ENCODE data around the gene PRRG3.

Gene PRRG3

GRCh38 chrX:151743651-151744470, 48.6 kb downstream of the PRRG3 start:
- H3K4me3 ChIP-seq (ENCODE audit: low read depth, low read length) = no peak overlapping the region
- TF ChIP-seq MYC (IDR thresholded peaks at IDR 0.05; ENCODE audit: low read depth, low read length) = no peak
- TF ChIP-seq MAX (IDR thresholded peaks at IDR 0.05; ENCODE audit: low read depth, low read length) = no peak
- no peak for DNase-seq (ENCODE audit: low read depth)

DNA sequence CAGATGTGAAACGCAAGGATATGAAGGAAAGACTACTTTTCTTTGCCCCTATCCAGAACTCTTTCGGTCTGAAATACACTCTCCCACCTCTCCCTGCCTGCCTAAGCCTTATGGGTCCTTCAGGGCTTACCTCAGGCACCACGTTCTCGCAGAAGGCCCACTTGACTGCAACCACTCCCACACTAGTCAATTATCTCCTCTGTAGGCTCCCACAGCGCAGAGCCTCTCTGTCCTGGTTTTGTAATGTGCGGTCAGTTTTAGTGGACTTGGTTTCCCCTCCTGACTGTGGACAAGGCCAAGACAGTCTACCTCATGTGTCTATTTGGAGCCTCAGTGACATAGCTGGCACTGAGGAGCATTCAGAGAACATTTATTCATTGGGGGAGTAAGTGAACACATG, 50.4 kb downstream of the PRRG3 start:
- TF ChIP-seq, protein P1, sequence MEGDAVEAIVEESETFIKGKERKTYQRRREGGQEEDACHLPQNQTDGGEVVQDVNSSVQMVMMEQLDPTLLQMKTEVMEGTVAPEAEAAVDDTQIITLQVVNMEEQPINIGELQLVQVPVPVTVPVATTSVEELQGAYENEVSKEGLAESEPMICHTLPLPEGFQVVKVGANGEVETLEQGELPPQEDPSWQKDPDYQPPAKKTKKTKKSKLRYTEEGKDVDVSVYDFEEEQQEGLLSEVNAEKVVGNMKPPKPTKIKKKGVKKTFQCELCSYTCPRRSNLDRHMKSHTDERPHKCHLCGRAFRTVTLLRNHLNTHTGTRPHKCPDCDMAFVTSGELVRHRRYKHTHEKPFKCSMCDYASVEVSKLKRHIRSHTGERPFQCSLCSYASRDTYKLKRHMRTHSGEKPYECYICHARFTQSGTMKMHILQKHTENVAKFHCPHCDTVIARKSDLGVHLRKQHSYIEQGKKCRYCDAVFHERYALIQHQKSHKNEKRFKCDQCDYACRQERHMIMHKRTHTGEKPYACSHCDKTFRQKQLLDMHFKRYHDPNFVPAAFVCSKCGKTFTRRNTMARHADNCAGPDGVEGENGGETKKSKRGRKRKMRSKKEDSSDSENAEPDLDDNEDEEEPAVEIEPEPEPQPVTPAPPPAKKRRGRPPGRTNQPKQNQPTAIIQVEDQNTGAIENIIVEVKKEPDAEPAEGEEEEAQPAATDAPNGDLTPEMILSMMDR (IDR thresholded peaks at IDR 0.05; ENCODE audit: low read depth, low read length) = no peak
- no peak for TF ChIP-seq MYC (IDR thresholded peaks at IDR 0.05; ENCODE audit: low read depth, low read length)
- no peak for TF ChIP-seq POLR2A (IDR thresholded peaks at IDR 0.05; ENCODE audit: extremely low read depth, insufficient read length)
- TF ChIP-seq MAX (IDR thresholded peaks at IDR 0.05; ENCODE audit: low read depth, low read length) = no peak
- no peak for DNase-seq (ENCODE audit: low read depth)
- H3K4me3 ChIP-seq (ENCODE audit: low read depth, low read length) = no peak overlapping the region

- no peak for TF ChIP-seq MAX (IDR thresholded peaks at IDR 0.05; ENCODE audit: low read depth, low read length)
- no peak for TF ChIP-seq POLR2A (IDR thresholded peaks at IDR 0.05; ENCODE audit: extremely low read depth, insufficient read length)
- TF ChIP-seq, protein P1 (IDR thresholded peaks at IDR 0.05; ENCODE audit: low read depth, low read length) = no peak
- TF ChIP-seq MYC (IDR thresholded peaks at IDR 0.05; ENCODE audit: low read depth, low read length) = no peak
- DNase-seq (ENCODE audit: low read depth) = no peak
- no peak overlapping the region for H3K4me3 ChIP-seq (ENCODE audit: low read depth, low read length)
Measured at GRCh38 chrX:151746502-151746901, 51.2 kb downstream of the PRRG3 start.

- H3K4me3 ChIP-seq (ENCODE audit: low read depth, low read length) = no peak overlapping the region
- DNase-seq (ENCODE audit: low read depth) = no peak
- TF ChIP-seq, protein P1 (IDR thresholded peaks at IDR 0.05; ENCODE audit: low read depth, low read length) = no peak
- TF ChIP-seq MAX (IDR thresholded peaks at IDR 0.05; ENCODE audit: low read depth, low read length) = no peak
Measured at GRCh38 chrX:151750511-151750910, 55.3 kb downstream of the PRRG3 start.

DNA sequence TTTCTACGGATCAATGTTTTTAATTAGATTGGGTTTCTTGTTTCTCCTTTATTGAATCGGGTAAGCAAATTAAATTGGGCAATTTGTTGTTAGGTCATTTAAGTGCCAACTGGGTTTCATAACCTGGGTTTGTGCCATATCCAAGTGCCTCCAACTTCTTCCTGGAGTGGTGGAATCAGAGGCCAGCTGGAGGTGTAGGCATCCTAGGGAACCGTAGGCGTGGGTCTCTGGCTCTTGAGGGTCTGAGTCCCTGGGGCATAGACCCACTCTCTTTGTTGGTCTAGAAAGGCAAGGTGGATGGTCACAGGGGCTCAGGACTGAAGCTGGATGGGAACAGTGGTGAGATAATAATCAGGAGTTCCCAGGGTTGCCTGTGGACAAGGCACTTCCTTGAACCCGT, 57.6 kb downstream of the PRRG3 start:
- H3K4me3 ChIP-seq (ENCODE audit: low read depth, low read length) = no peak overlapping the region
- TF ChIP-seq POLR2A (IDR thresholded peaks at IDR 0.05; ENCODE audit: extremely low read depth, insufficient read length) (no peak), MAX (IDR thresholded peaks at IDR 0.05; ENCODE audit: low read depth, low read length) (no peak), MYC (IDR thresholded peaks at IDR 0.05; ENCODE audit: low read depth, low read length) (no peak)
- TF ChIP-seq, protein P1 (IDR thresholded peaks at IDR 0.05; ENCODE audit: low read depth, low read length) = no peak
- no peak for DNase-seq (ENCODE audit: low read depth)

DNA sequence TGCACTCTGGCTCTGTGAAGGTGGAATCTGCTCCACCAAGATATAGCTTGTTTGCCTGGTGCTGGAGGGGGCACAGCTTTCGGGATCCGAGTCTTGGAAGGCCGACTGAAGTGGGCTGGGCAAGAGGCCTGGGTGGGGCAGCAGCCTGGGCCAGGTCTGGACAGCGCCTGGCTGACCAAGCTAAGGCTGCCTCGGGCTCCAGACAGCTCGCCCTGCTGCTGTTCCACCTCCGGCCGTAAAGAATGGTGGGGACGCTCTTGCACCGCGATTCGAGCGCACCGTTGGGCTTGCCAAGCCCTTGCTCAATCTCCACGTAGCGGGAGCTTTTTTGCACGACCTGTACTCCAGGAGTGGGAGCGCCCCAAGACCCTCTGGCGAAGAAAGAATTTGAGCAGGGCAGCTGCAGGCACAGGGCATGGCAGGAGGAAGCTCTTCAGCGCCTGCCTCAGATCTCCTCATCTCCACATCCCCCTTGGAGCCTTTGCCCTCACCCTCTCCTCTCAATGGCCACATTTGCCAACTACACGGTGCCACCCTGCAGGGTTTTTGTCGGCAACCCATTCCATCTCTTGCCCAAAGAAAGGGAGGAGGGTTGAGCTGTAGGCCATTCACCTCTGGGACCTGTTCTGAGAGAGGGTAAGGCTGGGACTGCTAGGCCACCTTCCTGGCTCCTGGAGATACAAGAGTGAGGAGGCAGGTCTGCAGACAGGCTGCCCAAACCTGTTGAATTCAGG, 58.2 kb downstream of the PRRG3 start:
- H3K4me3 ChIP-seq (ENCODE audit: low read depth, low read length) = no peak overlapping the region
- TF ChIP-seq MAX (IDR thresholded peaks at IDR 0.05; ENCODE audit: low read depth, low read length) (no peak), MYC (IDR thresholded peaks at IDR 0.05; ENCODE audit: low read depth, low read length) (no peak)
- TF ChIP-seq, protein P1 (IDR thresholded peaks at IDR 0.05; ENCODE audit: low read depth, low read length) = peak; percentile 55
- DNase-seq (ENCODE audit: low read depth) = peak; percentile 52
